Ishikawa (cell line): Measurements from ENCODE around the gene TRAK1.

Experiments
- CEBPB ChIP-seq: IDR thresholded peaks from 2 replicates; pipeline ENCODE4 v1.6.1; 2012
- CREB1 ChIP-seq: IDR thresholded peaks from 2 replicates; pipeline ENCODE4 v1.6.1; 2012; ENCODE audit warnings: low read depth
- EGR1 ChIP-seq: IDR thresholded peaks from 2 replicates; pipeline ENCODE4 v1.6.1; 2012
- EP300 ChIP-seq: IDR thresholded peaks from 2 replicates; pipeline ENCODE4 v1.6.1; 2012; ENCODE audit warnings: borderline replicate concordance
- FOXM1 ChIP-seq: IDR thresholded peaks from 2 replicates; pipeline ENCODE4 v1.6.1; 2012; ENCODE audit warnings: low read depth, borderline replicate concordance
- NFIC ChIP-seq: IDR thresholded peaks from 2 replicates; pipeline ENCODE4 v1.6.1; 2012
- RAD21 ChIP-seq: IDR thresholded peaks from 2 replicates; pipeline ENCODE4 v1.6.1; 2012; ENCODE audit warnings: low read depth
- TAF1 ChIP-seq: IDR thresholded peaks from 2 replicates; pipeline ENCODE4 v1.6.1; 2012; ENCODE audit warnings: low read depth, mild to moderate bottlenecking
- TCF12 ChIP-seq: IDR thresholded peaks from 2 replicates; pipeline ENCODE4 v1.6.1; 2012; ENCODE audit warnings: low read depth
- TEAD4 ChIP-seq: IDR thresholded peaks from 2 replicates; pipeline ENCODE4 v1.6.1; 2012
- YY1 ChIP-seq: IDR thresholded peaks from 2 replicates; pipeline ENCODE4 v1.6.1; 2012; ENCODE audit warnings: low read depth
- ZBTB7A ChIP-seq: IDR thresholded peaks from 2 replicates; pipeline ENCODE4 v1.6.1; 2012; ENCODE audit warnings: low read depth
- TF ChIP-seq, protein P1 (sequence below): IDR thresholded peaks from 2 replicates; pipeline ENCODE4 v1.6.1; 2012
- TF ChIP-seq, protein P2 (sequence below): IDR thresholded peaks from 2 replicates; pipeline ENCODE4 v1.6.1; 2012; ENCODE audit warnings: low read depth, mild to moderate bottlenecking
- TF ChIP-seq, protein P3 (sequence below): IDR thresholded peaks from 2 replicates; pipeline ENCODE4 v1.6.1; 2012

Gene TRAK1

DNA sequence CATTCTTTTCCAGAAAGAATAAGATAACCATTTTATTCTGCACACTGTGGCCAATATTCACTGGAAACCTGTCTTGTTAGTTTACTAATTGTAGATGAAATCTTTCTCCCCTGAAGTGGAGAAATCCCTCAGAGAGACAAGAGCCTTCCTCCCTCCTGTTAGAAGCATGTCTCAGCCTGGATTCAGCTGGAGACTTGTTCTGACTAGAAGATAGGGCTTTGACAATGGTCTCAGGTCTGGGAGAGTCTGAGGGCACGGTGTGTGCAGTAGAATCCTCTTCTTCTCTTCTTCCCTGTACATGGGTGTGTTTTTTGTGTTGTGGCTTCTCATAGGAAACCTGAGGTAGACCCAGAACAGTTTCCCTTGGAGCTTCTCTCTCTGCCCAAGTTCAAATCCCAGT, 154.9 kb downstream of the TRAK1 start:
- TF ChIP-seq EP300, result no peak
- TF ChIP-seq, protein P1, sequence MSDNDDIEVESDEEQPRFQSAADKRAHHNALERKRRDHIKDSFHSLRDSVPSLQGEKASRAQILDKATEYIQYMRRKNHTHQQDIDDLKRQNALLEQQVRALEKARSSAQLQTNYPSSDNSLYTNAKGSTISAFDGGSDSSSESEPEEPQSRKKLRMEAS, result no peak
- TF ChIP-seq FOXM1, result no peak
- no peak for TF ChIP-seq TEAD4
- no peak for TF ChIP-seq TCF12
- TF ChIP-seq TAF1, result no peak
- TF ChIP-seq CREB1, result no peak
- no peak for TF ChIP-seq RAD21
- TF ChIP-seq, protein P2, sequence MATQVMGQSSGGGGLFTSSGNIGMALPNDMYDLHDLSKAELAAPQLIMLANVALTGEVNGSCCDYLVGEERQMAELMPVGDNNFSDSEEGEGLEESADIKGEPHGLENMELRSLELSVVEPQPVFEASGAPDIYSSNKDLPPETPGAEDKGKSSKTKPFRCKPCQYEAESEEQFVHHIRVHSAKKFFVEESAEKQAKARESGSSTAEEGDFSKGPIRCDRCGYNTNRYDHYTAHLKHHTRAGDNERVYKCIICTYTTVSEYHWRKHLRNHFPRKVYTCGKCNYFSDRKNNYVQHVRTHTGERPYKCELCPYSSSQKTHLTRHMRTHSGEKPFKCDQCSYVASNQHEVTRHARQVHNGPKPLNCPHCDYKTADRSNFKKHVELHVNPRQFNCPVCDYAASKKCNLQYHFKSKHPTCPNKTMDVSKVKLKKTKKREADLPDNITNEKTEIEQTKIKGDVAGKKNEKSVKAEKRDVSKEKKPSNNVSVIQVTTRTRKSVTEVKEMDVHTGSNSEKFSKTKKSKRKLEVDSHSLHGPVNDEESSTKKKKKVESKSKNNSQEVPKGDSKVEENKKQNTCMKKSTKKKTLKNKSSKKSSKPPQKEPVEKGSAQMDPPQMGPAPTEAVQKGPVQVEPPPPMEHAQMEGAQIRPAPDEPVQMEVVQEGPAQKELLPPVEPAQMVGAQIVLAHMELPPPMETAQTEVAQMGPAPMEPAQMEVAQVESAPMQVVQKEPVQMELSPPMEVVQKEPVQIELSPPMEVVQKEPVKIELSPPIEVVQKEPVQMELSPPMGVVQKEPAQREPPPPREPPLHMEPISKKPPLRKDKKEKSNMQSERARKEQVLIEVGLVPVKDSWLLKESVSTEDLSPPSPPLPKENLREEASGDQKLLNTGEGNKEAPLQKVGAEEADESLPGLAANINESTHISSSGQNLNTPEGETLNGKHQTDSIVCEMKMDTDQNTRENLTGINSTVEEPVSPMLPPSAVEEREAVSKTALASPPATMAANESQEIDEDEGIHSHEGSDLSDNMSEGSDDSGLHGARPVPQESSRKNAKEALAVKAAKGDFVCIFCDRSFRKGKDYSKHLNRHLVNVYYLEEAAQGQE, result no peak
- no peak for TF ChIP-seq NFIC
- TF ChIP-seq EGR1, result no peak
- no peak for TF ChIP-seq ZBTB7A
- no peak for TF ChIP-seq YY1
- no peak for TF ChIP-seq CEBPB
- TF ChIP-seq, protein P3, sequence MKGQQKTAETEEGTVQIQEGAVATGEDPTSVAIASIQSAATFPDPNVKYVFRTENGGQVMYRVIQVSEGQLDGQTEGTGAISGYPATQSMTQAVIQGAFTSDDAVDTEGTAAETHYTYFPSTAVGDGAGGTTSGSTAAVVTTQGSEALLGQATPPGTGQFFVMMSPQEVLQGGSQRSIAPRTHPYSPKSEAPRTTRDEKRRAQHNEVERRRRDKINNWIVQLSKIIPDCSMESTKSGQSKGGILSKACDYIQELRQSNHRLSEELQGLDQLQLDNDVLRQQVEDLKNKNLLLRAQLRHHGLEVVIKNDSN, result no peak

DNA sequence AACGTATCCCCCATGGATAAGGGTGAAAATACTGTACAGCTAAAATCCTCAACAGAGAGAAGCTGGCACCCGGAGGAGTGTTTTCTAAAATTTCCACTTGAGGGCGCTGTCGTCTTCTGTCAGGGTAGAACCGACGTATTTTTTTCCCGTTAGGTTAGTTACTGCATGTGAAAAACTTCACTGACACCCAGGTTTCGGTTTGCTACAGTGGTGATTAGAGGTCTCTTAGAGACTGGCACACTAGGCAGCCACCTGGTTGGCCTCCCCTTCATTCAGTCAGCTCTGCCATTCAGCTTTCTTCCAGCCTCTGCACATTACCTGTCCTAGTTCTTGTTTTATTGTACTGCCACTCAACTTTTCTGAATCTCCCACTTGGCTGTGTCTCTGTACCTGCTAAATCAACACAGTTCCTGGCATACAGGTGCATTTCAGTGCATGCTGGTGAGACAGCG, 156.4 kb downstream of the TRAK1 start:
- TF ChIP-seq RAD21 (peak; percentile 89), YY1 (no peak), CEBPB (no peak), TEAD4 (no peak)

DNA sequence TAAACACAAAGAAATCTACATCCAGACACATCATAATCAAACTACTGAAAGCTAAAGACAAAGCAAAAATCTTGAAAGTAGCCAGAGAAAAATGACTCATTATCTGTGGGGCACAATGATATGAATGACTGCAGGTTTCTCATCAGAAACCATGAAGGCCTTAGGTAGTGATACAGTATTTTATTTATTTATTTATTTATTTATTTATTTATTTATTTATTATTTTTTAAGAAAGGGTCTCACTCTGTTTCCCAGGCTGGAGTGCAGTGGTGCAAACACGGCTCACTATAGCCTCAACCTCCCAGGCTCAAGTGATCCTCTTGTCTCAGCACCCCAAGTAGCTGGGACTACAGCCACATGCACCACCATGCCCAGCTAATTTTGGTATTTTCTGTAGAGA, 159.6 kb downstream of the TRAK1 start:
- TF ChIP-seq ZBTB7A (no peak), TEAD4 (no peak), EP300 (no peak), EGR1 (no peak), TCF12 (no peak), CEBPB (no peak), CREB1 (no peak), RAD21 (no peak), TAF1 (no peak), FOXM1 (no peak), YY1 (no peak), NFIC (no peak)
- TF ChIP-seq, protein P2, result no peak
- TF ChIP-seq, protein P3, result no peak
- TF ChIP-seq, protein P1, result no peak

DNA sequence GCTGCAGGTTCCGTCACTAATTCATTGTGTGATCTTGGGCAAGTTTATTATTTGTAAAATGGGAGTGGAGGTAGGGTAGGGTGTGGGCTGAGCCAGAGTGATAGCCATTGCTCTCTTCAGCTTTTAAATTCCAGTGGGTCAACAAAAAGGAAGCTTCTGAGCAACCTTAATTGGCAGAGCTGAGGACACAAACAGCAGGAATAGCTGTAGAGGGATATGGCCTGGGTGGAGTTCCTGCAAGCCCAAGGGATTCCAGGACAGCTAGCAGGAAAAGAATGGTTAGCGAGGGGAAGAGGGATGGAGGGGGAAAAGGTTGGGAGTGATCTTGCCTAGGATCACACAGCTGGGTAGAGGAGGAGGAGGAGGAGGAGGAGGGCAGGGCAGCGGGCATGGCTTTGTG, 163.4 kb downstream of the TRAK1 start:
- TF ChIP-seq ZBTB7A (no peak), RAD21 (no peak), TEAD4 (no peak), CEBPB (no peak), YY1 (no peak), EP300 (no peak), TCF12 (no peak), CREB1 (no peak), FOXM1 (no peak), NFIC (no peak), EGR1 (no peak), TAF1 (no peak)
- TF ChIP-seq, protein P3, result no peak
- TF ChIP-seq, protein P2, result no peak
- TF ChIP-seq, protein P1, result no peak
